PC-9 (cell line): ENCODE data around the gene LONP1. TPM values are rescaled to one million over a fixed set of nuclear protein-coding genes. Genes with fewer than 3 reads are reported as not detected.

ENCODE experiments used
- BruUV-seq: library from RNA; stranded (reverse); fragments of 400-500 nt; replicated peaks from 2 replicates; lab custom pipeline; 2021; lab: Mats Ljungman, UMichigan
- CTCF ChIA-PET: fragments of 300-600 bp; sonication (Branson Sonifier 250); formaldehyde crosslinking; loops from one replicate; lab custom pipeline; 2022; ENCODE audit warnings: antibody characterized with exemption; lab: Charles Lee
- POLR2A ChIA-PET: fragments of 300-600 bp; sonication (Branson Sonifier 250); formaldehyde crosslinking; loops from one replicate; lab custom pipeline; 2022; ENCODE audit warnings: antibody characterized with exemption; ENCODE audit not compliant: unreplicated experiment; lab: Charles Lee
- DNase-seq, 2 experiments: peaks; one replicate each; pipeline versions ENCODE4 v3.0.0 to v3.0.0-alpha.2; 2015 to 2022; ENCODE audit warnings: mixed read lengths in 1 of 2
- H2AFZ ChIP-seq: fragments of 200-600 bp; sonication (generic); 2 replicates; pipeline ENCODE4 v1.8.1; 2017; ENCODE audit warnings: antibody characterized with exemption
- H3F3A ChIP-seq: fragments of 200-600 bp; sonication (generic); 2 replicates; pipeline ENCODE4 v1.8.1; 2017; ENCODE audit warnings: antibody characterized with exemption, mild to moderate bottlenecking, low read depth; ENCODE audit not compliant: insufficient read depth
- H3K27ac ChIP-seq: fragments of 200-600 bp; sonication (generic); 2 replicates; pipeline ENCODE4 v1.6.1; 2016; ENCODE audit warnings: mixed run types
- H3K27me3 ChIP-seq: fragments of 200-600 bp; sonication (generic); 2 replicates; pipeline ENCODE4 v1.6.1; 2016; ENCODE audit warnings: low read depth, mixed run types; ENCODE audit not compliant: insufficient read depth
- H3K36me3 ChIP-seq: fragments of 200-600 bp; sonication (generic); 2 replicates; pipeline ENCODE4 v1.6.1; 2016; ENCODE audit warnings: low read depth, mixed run types
- H3K4me1 ChIP-seq: fragments of 200-600 bp; sonication (generic); replicated peaks from 2 replicates; pipeline ENCODE4 v1.6.1; 2016; ENCODE audit warnings: mixed run types; ENCODE audit not compliant: insufficient read depth
- H3K4me2 ChIP-seq: fragments of 200-600 bp; sonication (generic); 2 replicates; pipeline ENCODE4 v1.6.1; 2017; ENCODE audit warnings: mixed run types
- H3K4me3 ChIP-seq: fragments of 200-600 bp; sonication (generic); 2 replicates; pipeline ENCODE4 v1.6.1; 2016; ENCODE audit warnings: mixed run types
- H3K79me2 ChIP-seq: fragments of 200-600 bp; sonication (generic); 2 replicates; pipeline ENCODE4 v1.6.1; 2017; ENCODE audit warnings: low read depth, mixed run types
- H3K9me2 ChIP-seq: fragments of 200-600 bp; sonication (generic); 2 replicates; pipeline ENCODE4 v1.8.1; 2017; ENCODE audit warnings: mild to moderate bottlenecking; ENCODE audit not compliant: insufficient read depth
- H3K9me3 ChIP-seq: fragments of 200-600 bp; sonication (generic); 2 replicates; pipeline ENCODE4 v1.8.1; 2016; ENCODE audit warnings: low read depth; ENCODE audit not compliant: insufficient read depth
- H4K20me1 ChIP-seq: fragments of 200-600 bp; sonication (generic); 2 replicates; pipeline ENCODE4 v1.8.1; 2017; ENCODE audit not compliant: insufficient read depth
- CTCF ChIP-seq: fragments of 200-600 bp; sonication (generic); conservative IDR thresholded peaks from 2 replicates; pipeline ENCODE4 v1.6.1; 2017; ENCODE audit warnings: mixed run types, antibody characterized with exemption, mild to moderate bottlenecking, moderate library complexity
- EZH2 ChIP-seq: fragments of 200-600 bp; sonication (generic); IDR thresholded peaks from 2 replicates; pipeline ENCODE4 v1.8.0; 2017; ENCODE audit warnings: antibody characterized with exemption, low read depth
- intact Hi-C: fragments of 100-400 bp; cut with micrococcal nuclease; formaldehyde crosslinking; loops from one replicate; pipeline ENCODE4 v1.10.0; 2022; ENCODE audit not compliant: unreplicated experiment
- total RNA-seq: library from RNA; stranded (reverse); gene quantifications from 2 replicates; pipeline ENCODE4 v1.2.3, GENCODE V29; 2021

LONP1 gene
- total RNA-seq, 1 experiment from 2014 or later, result 78.2 TPM

GRCh38 chr19:5765220-5765619 is 45.3 kb upstream of the LONP1 start:
- intact Hi-C loops, result no loop called here
- Histone ChIP-seq H3F3A (no peaks in the 10 kb centered on the region), H3K4me2 (no peak overlapping the region), H3K27me3 (no peaks in the 10 kb centered on the region), H3K36me3 (no peaks in the 10 kb centered on the region), H3K27ac (no peak overlapping the region), H3K4me3 (no peak overlapping the region), H3K9me3 (no peaks in the 10 kb centered on the region), H3K9me2 (no peaks in the 10 kb centered on the region), H2AFZ (no peak overlapping the region), H4K20me1 (no peaks in the 10 kb centered on the region), H3K4me1 (no peaks in the 10 kb centered on the region), H3K79me2 (no peaks in the 10 kb centered on the region)
- BruUV-seq, result no TSS peak
- POLR2A ChIA-PET, result no interaction called here
- TF ChIP-seq EZH2 (no peak), CTCF (no peak)
- CTCF ChIA-PET, result no interaction called here
- no peak for DNase-seq

GRCh38 chr19:5762608-5763217 is 42.8 kb upstream of the LONP1 start:
- no peaks in the 10 kb centered on the region for H3K36me3 ChIP-seq
- POLR2A ChIA-PET, result no interaction called here
- no peak overlapping the region for H3K4me3 ChIP-seq
- no peaks in the 10 kb centered on the region for H3K27me3 ChIP-seq
- H3K79me2 ChIP-seq, result no peaks in the 10 kb centered on the region
- no TSS peak for BruUV-seq
- H3K4me1 ChIP-seq, result no peaks in the 10 kb centered on the region
- H2AFZ ChIP-seq, result no peak overlapping the region
- no peak for DNase-seq
- H3K9me3 ChIP-seq, result no peaks in the 10 kb centered on the region
- H3K4me2 ChIP-seq, result no peak overlapping the region
- CTCF ChIA-PET, result no interaction called here
- intact Hi-C loops, result no loop called here
- TF ChIP-seq EZH2 (no peak), CTCF (no peak)
- H3F3A ChIP-seq, result no peaks in the 10 kb centered on the region
- H3K9me2 ChIP-seq, result no peaks in the 10 kb centered on the region
- no peaks in the 10 kb centered on the region for H4K20me1 ChIP-seq
- no peak overlapping the region for H3K27ac ChIP-seq

- Histone ChIP-seq H3K27me3 (no peaks in the 10 kb centered on the region), H4K20me1 (no peaks in the 10 kb centered on the region), H3K4me1 (no peaks in the 10 kb centered on the region), H2AFZ (no peak overlapping the region), H3K9me2 (no peaks in the 10 kb centered on the region), H3K27ac (no peak overlapping the region), H3K4me3 (no peak overlapping the region), H3K36me3 (no peaks in the 10 kb centered on the region), H3K4me2 (no peak overlapping the region), H3K9me3 (no peaks in the 10 kb centered on the region), H3K79me2 (no peaks in the 10 kb centered on the region), H3F3A (no peaks in the 10 kb centered on the region)
- ChIA-PET POLR2A (no interaction called here), CTCF (no interaction called here)
- TF ChIP-seq EZH2 (no peak), CTCF (no peak)
- no peak for DNase-seq
- BruUV-seq, result no TSS peak
- intact Hi-C loops, result no loop called here
Measured at GRCh38 chr19:5753743-5754142, 33.8 kb upstream of the LONP1 start.
